OCI-LY1 (cell line): Measurements from ENCODE around the gene OGFOD1.

Experiments
- H2AFZ ChIP-seq: fragments of 200-600 bp; sonication (generic), shearing (Covaris generic); 2 replicates; pipeline ENCODE4 v1.6.0; 2014; ENCODE audit warnings: antibody characterized with exemption, mild to moderate bottlenecking, low read length
- H3F3A ChIP-seq: fragments of 200-600 bp; sonication (generic), shearing (Covaris generic); 2 replicates; pipeline ENCODE4 v1.6.0; 2014; ENCODE audit warnings: mild to moderate bottlenecking, antibody characterized with exemption, low read length, moderate library complexity; ENCODE audit not compliant: insufficient read depth
- H3K27ac ChIP-seq: fragments of 200-600 bp; sonication (generic); 2 replicates; pipeline ENCODE4 v1.5.1; 2014; ENCODE audit warnings: low read length, mixed run types, mild to moderate bottlenecking, low read depth; ENCODE audit not compliant: poor library complexity, severe bottlenecking
- H3K27me3 ChIP-seq: fragments of 200-600 bp; sonication (generic); 2 replicates; pipeline ENCODE4 v1.6.0; 2014; ENCODE audit warnings: antibody characterized with exemption, mild to moderate bottlenecking, low read length, moderate library complexity; ENCODE audit not compliant: insufficient read depth
- H3K36me3 ChIP-seq: fragments of 200-600 bp; sonication (generic); 2 replicates; pipeline ENCODE4 v1.6.1; 2014; ENCODE audit warnings: mild to moderate bottlenecking, antibody characterized with exemption, low read length, moderate library complexity, mixed read lengths; ENCODE audit not compliant: insufficient read depth
- H3K4me1 ChIP-seq: fragments of 200-600 bp; sonication (generic); 2 replicates; pipeline ENCODE4 v1.5.1; 2014; ENCODE audit warnings: mild to moderate bottlenecking, low read length, moderate library complexity; ENCODE audit not compliant: insufficient read depth, severe bottlenecking
- H3K4me2 ChIP-seq: fragments of 200-600 bp; sonication (generic), shearing (Covaris generic); 2 replicates; pipeline ENCODE4 v1.6.1; 2014; ENCODE audit warnings: low read length
- H3K4me3 ChIP-seq: fragments of 200-600 bp; sonication (generic); 2 replicates; pipeline ENCODE4 v1.5.1; 2014; ENCODE audit warnings: low read length, low read depth, mild to moderate bottlenecking, mixed read lengths; ENCODE audit not compliant: poor library complexity, severe bottlenecking
- H3K79me2 ChIP-seq: fragments of 200-600 bp; shearing (Covaris generic); 2 replicates; pipeline ENCODE4 v1.6.1; 2016; ENCODE audit warnings: mixed run types, low read length, mixed read lengths; ENCODE audit not compliant: insufficient read depth
- H3K9ac ChIP-seq: fragments of 200-600 bp; sonication (generic), shearing (Covaris generic); 2 replicates; pipeline ENCODE4 v1.6.1; 2014; ENCODE audit warnings: mild to moderate bottlenecking, low read length, mixed read lengths
- H3K9me2 ChIP-seq: fragments of 200-600 bp; sonication (generic), shearing (Covaris generic); 2 replicates; pipeline ENCODE4 v1.6.1; 2014; ENCODE audit warnings: low read depth, mild to moderate bottlenecking, low read length, mixed read lengths
- H3K9me3 ChIP-seq: fragments of 200-600 bp; shearing (Covaris generic); 2 replicates; pipeline ENCODE4 v1.6.1; 2014; ENCODE audit warnings: low read length, mixed read lengths
- H4K20me1 ChIP-seq: fragments of 200-600 bp; sonication (generic), shearing (Covaris generic); 2 replicates; pipeline ENCODE4 v1.6.0; 2016; ENCODE audit warnings: mild to moderate bottlenecking, low read length; ENCODE audit not compliant: insufficient read depth
- CTCF ChIP-seq: fragments of 200-600 bp; sonication (generic), shearing (Covaris generic); IDR thresholded peaks from 2 replicates; pipeline ENCODE4 v1.5.1; 2017; ENCODE audit warnings: mild to moderate bottlenecking, antibody characterized with exemption, low read length, moderate library complexity, mixed read lengths
- EZH2 ChIP-seq: fragments of 200-600 bp; sonication (generic), shearing (Covaris generic); IDR thresholded peaks from 2 replicates; pipeline ENCODE4 v1.8.0; 2017; ENCODE audit warnings: borderline replicate concordance, mixed run types, mild to moderate bottlenecking, antibody characterized with exemption, low read length, moderate library complexity, mixed read lengths

Gene OGFOD1

GRCh38 chr16:56448005-56448404, 3.3 kb upstream of the OGFOD1 start:
- Histone ChIP-seq H3K36me3 (peaks cover 52% of the 10 kb centered on the region), H3K4me1 (peaks cover 38% of the 10 kb centered on the region), H3K27me3 (no peaks in the 10 kb centered on the region), H3F3A (no peaks in the 10 kb centered on the region), H3K9ac (no peak overlapping the region), H3K9me2 (no peaks in the 10 kb centered on the region), H3K27ac (no peak overlapping the region), H3K9me3 (no peaks in the 10 kb centered on the region), H3K4me3 (no peak overlapping the region), H4K20me1 (no peaks in the 10 kb centered on the region), H3K4me2 (peak overlapping the region; percentile 98), H2AFZ (no peak overlapping the region), H3K79me2 (peaks cover 68% of the 10 kb centered on the region)
- TF ChIP-seq CTCF (no peak), EZH2 (no peak)

DNA sequence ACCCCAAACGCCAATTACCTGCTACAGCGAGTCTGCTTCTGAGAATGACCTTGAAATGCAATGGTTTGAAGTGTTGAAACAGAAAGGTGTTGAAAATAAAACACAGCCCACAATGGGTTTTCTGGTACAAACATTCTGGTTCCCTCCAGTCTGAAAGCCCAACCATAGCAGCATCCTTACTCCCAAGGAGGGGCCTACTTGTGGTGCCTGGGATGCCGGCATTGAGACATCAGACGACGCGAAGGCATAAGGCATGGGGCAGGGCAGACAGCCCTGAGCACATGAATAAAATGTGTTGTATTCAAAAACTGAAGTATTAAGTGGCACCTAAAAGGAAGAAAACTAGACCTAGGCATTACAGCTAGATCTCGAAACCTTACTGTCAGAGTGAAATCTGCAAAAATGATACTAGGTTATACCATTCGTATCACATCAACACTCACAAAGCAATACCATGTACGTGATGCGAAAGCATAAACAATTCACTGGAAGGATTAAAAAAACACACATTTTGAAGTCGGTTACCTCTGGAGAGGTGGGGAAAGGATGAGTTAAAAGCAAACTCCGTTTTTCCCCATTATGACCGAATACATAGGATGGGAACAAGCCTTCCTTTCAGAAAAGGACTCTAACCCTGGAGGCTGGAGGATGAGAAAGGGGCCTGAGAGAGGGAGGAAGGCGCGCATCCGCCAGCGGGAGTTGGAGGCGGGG, 924 bp upstream of the OGFOD1 start:
- Histone ChIP-seq H3K27ac (peak overlapping the region; percentile 88), H3K36me3 (peaks cover 51% of the 10 kb centered on the region), H2AFZ (no peak overlapping the region), H3K4me1 (peaks cover 39% of the 10 kb centered on the region), H3K27me3 (no peaks in the 10 kb centered on the region), H4K20me1 (no peaks in the 10 kb centered on the region), H3K9ac (peak overlapping the region; percentile 98), H3K79me2 (peaks cover 74% of the 10 kb centered on the region), H3K9me2 (no peaks in the 10 kb centered on the region), H3K4me2 (peak overlapping the region; percentile 98), H3K9me3 (no peaks in the 10 kb centered on the region), H3K4me3 (peak overlapping the region; percentile 98), H3F3A (no peaks in the 10 kb centered on the region)
- TF ChIP-seq EZH2 (no peak), CTCF (no peak)

- Histone ChIP-seq H4K20me1 (no peaks in the 10 kb centered on the region), H3K4me1 (peaks cover 39% of the 10 kb centered on the region), H3K4me2 (peak overlapping the region; percentile 70), H3K27me3 (no peaks in the 10 kb centered on the region), H3K36me3 (peaks cover 51% of the 10 kb centered on the region), H3K9me2 (no peaks in the 10 kb centered on the region), H3K9me3 (no peaks in the 10 kb centered on the region), H3K4me3 (peak overlapping the region; percentile 98), H3K27ac (no peak overlapping the region), H2AFZ (no peak overlapping the region), H3K9ac (peak overlapping the region; percentile 81), H3F3A (no peaks in the 10 kb centered on the region), H3K79me2 (peaks cover 60% of the 10 kb centered on the region)
- TF ChIP-seq CTCF (no peak), EZH2 (no peak)
These were observed 667 bp downstream of the OGFOD1 start for GRCh38 chr16:56451753-56452689.
